Gastrocnemius medialis (tissue), 4 donors: Measurements from ENCODE around the gene POC5. TPM values are rescaled to one million over a fixed set of nuclear protein-coding genes. Genes with fewer than 3 reads are reported as not detected.

Experiments
- ATAC-seq, 2 donors: fragments of 150-250 bp; one replicate each; pipeline ENCODE4 v1.9.1; 2016
- DNase-seq, 2 donors: peaks; one replicate each; pipeline ENCODE4 v3.0.0-alpha.2; 2019
- H3K27ac ChIP-seq, 4 donors: fragments of 200-600 bp; sonication (generic); 1 replicate in 1 of 4; 2 replicates in 3 of 4; pipeline ENCODE4 v1.5.1; 2016 to 2018; ENCODE audit warnings: mild to moderate bottlenecking in 2 of 4, moderate library complexity in 1 of 4
- H3K27me3 ChIP-seq, 3 donors: fragments of 200-600 bp; sonication (generic) in 2 of 3; 1 replicate in 1 of 3; 2 replicates in 2 of 3; pipeline versions ENCODE4 v1.5.1 to v1.6.0; 2016 to 2019; ENCODE audit warnings: mild to moderate bottlenecking in 1 of 3, moderate library complexity in 1 of 3
- H3K36me3 ChIP-seq, 2 donors: fragments of 200-600 bp; sonication (generic) in 1 of 2; one replicate each; pipeline ENCODE4 v1.5.1; 2017 to 2018
- H3K4me1 ChIP-seq, 2 donors: fragments of 200-600 bp; sonication (generic) in 1 of 2; one replicate each; pipeline ENCODE4 v1.5.1; 2016 to 2017; ENCODE audit warnings: mild to moderate bottlenecking in 2 of 2
- H3K4me3 ChIP-seq, 4 donors: fragments of 200-600 bp; sonication (generic) in 3 of 4; 1 replicate in 1 of 4; 2 replicates in 3 of 4; pipeline ENCODE4 v1.5.1; 2016 to 2019; ENCODE audit warnings: mild to moderate bottlenecking in 2 of 4
- H3K9me3 ChIP-seq, 3 donors: fragments of 200-600 bp; sonication (generic) in 2 of 3; 1 replicate in 1 of 3; 2 replicates in 2 of 3; pipeline ENCODE4 v1.5.1; 2016 to 2019
- CTCF ChIP-seq, 5 experiments: fragments of 450-650 bp in 3 of 5; fragments of 200-600 bp in 2 of 5; sonication (generic) in 2 of 5; IDR thresholded peaks in 4 of 5; conservative IDR thresholded peaks in 1 of 5; 1 replicate in 4 of 5; 2 replicates in 1 of 5; pipeline ENCODE4 v1.5.1; 2016 to 2019; ENCODE audit warnings: antibody characterized with exemption in 5 of 5, mild to moderate bottlenecking in 3 of 5, moderate library complexity in 3 of 5
- POLR2A ChIP-seq, 2 donors: fragments of 450-650 bp; IDR thresholded peaks; one replicate each; pipeline ENCODE4 v1.6.1; 2017; ENCODE audit warnings: antibody characterized with exemption in 2 of 2, mild to moderate bottlenecking in 2 of 2, moderate library complexity in 2 of 2
- in situ Hi-C, 4 donors: fragments of 200-750 bp; cut with MboI; loops; one replicate each; pipeline versions ENCODE4 v1.15.0 to v1.8.0; 2017; ENCODE audit warnings: low sequenced_read_pairs in 4 of 4
- intact Hi-C: fragments of 100-400 bp; cut with DNase I; formaldehyde crosslinking; loops from one replicate; pipeline ENCODE4 v1.15.1; 2023; ENCODE audit warnings: low total_unique reads
- total RNA-seq, 4 donors: library from RNA; depleted of rRNA; stranded (reverse); fragments of >200 nt; gene quantifications; one replicate each; pipeline versions ENCODE4 v1.1.0 to v1.2.3, GENCODE V29; 2016

POC5 gene
- total RNA-seq, 4 donors from 2014 or later: 4.1 to 7.3 (median 5.4) TPM

- DNase-seq (no peak), ATAC-seq (no peak)
- no peaks in the 10 kb centered on the region for H3K9me3 ChIP-seq
- TF ChIP-seq CTCF (IDR thresholded peaks at IDR 0.05 in 4 of 5, conservative IDR thresholded peaks at IDR 0.05 in 1 of 5) (no peak), POLR2A (IDR thresholded peaks at IDR 0.05) (no peak)
- H3K36me3 ChIP-seq: no peaks in the 10 kb centered on the region
- in situ Hi-C loops: loop anchor here in 1 of 4 donors (25.0 kb wide), 1 partner anchor 425 kb away; the partner anchor contains the start of gene ANKRD31
- intact Hi-C loops: no loop called here
- no peak overlapping the region for H3K4me3 ChIP-seq
- no peak overlapping the region for H3K27ac ChIP-seq
- no peaks in the 10 kb centered on the region for H3K27me3 ChIP-seq
- H3K4me1 ChIP-seq: no peaks in the 10 kb centered on the region
Observed at GRCh38 chr5:75662061-75662460, 55.2 kb downstream of the POC5 start.

GRCh38 chr5:75660678-75661465 lies 56.4 kb downstream of the POC5 start:
- Histone ChIP-seq H3K27me3 (no peaks in the 10 kb centered on the region), H3K4me3 (no peak overlapping the region), H3K27ac (no peak overlapping the region), H3K4me1 (no peaks in the 10 kb centered on the region), H3K9me3 (no peaks in the 10 kb centered on the region), H3K36me3 (no peaks in the 10 kb centered on the region)
- no peak for DNase-seq
- in situ Hi-C loops: loop anchor here in 1 of 4 donors (25.0 kb wide), 1 partner anchor 424 kb away; the partner anchor contains the start of gene ANKRD31
- TF ChIP-seq POLR2A (IDR thresholded peaks at IDR 0.05) (no peak), CTCF (IDR thresholded peaks at IDR 0.05 in 4 of 5, conservative IDR thresholded peaks at IDR 0.05 in 1 of 5) (no peak)
- intact Hi-C loops: no loop called here
- ATAC-seq: no peak

DNA sequence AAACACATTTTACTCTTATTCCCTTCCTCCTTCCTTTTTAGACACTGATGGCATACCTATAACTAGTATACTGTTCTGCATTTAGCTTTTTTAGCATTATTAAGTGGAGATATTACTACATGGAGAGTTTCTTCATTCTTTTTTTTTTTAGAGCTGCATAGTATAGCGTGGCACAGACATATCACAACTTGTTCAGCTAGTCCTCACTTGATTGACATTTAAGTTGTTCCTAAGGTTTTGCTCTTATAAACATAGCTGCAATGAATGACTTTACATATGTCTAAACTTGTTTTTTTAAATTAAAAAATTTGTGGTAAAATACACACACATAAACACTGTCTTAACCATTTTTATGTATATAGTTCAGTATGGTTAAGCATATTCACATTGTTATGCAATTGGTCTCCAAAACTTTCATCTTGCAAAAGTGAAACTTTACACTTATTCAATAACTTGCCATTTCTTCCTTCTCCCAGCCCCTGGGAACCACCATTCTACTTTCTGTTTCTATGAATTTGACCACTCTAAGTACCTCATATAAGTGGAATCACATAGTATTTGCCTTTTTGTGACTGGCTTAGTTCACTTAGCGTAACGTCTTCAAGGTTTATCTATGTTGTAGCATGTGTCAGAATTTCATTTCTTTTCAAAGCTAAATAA lies 57.3 kb downstream of the POC5 start:
- no peak overlapping the region for H3K27ac ChIP-seq
- no peaks in the 10 kb centered on the region for H3K36me3 ChIP-seq
- DNase-seq: no peak
- in situ Hi-C loops (loop anchor here in 1 of 4 donors (25.0 kb wide), 1 partner anchor 423 kb away; the partner anchor contains the start of gene ANKRD31), intact Hi-C loops (no loop called here)
- no peaks in the 10 kb centered on the region for H3K27me3 ChIP-seq
- ATAC-seq: no peak
- H3K4me1 ChIP-seq: no peaks in the 10 kb centered on the region
- H3K9me3 ChIP-seq: no peaks in the 10 kb centered on the region
- no peak overlapping the region for H3K4me3 ChIP-seq
- TF ChIP-seq POLR2A (IDR thresholded peaks at IDR 0.05): no peak
- TF ChIP-seq CTCF (IDR thresholded peaks at IDR 0.05 in 4 of 5, conservative IDR thresholded peaks at IDR 0.05 in 1 of 5): no peak

- Histone ChIP-seq H3K4me1 (no peaks in the 10 kb centered on the region), H3K36me3 (no peaks in the 10 kb centered on the region), H3K27ac (no peak overlapping the region), H3K4me3 (peak overlapping the region; percentile 31 to 50 (median 43)), H3K27me3 (no peaks in the 10 kb centered on the region), H3K9me3 (no peaks in the 10 kb centered on the region)
- ATAC-seq (no peak), DNase-seq (no peak)
- intact Hi-C loops (no loop called here), in situ Hi-C loops (loop anchor here in 1 of 4 donors (25.0 kb wide), 1 partner anchor 419 kb away; the partner anchor contains the start of gene ANKRD31)
- TF ChIP-seq CTCF (IDR thresholded peaks at IDR 0.05 in 4 of 5, conservative IDR thresholded peaks at IDR 0.05 in 1 of 5): no peak
Observed at GRCh38 chr5:75656311-75657003, 60.8 kb downstream of the POC5 start.
